Measurements from ENCODE around the gene UBE3C. TPM values are rescaled to one million over a fixed set of nuclear protein-coding genes. Genes with fewer than 3 reads are reported as not detected.
A peak's percentile ranks its signal among the peaks of the same experiment; 100 is the strongest.

Gene UBE3C
- total and polyA plus RNA-seq, 9 of the 15 experiments (the other 6 are each of a cell fraction or from before 2014, with no cell fraction given), result 9.6 to 91.7 (median 75.4) TPM

- TF ChIP-seq E2F1 (CRISPR knock-in tag; IDR thresholded peaks at IDR 0.05) (peak; percentile 91), MBD2 (IDR thresholded peaks at IDR 0.05; ENCODE audit: borderline replicate concordance, low read depth) (no peak), PRPF4 (IDR thresholded peaks at IDR 0.05; ENCODE audit: insufficient read depth, low read depth, low read length, poor library complexity, severe bottlenecking) (no peak), TFAP4 (CRISPR knock-in tag; IDR thresholded peaks at IDR 0.05; ENCODE audit: borderline replicate concordance) (peak; percentile 57; the same call in 1 of the 2 replicates), MYNN (IDR thresholded peaks at IDR 0.05) (peak; percentile 75), MYNN (CRISPR knock-in tag; IDR thresholded peaks at IDR 0.05) (no peak), ZFP36 (IDR thresholded peaks at IDR 0.05; ENCODE audit: low read depth, low read length, partially characterized antibody) (peak; percentile 30), MAFK (IDR thresholded peaks at IDR 0.05; ENCODE audit: low read length) (peak; percentile 4; the same call in 1 of the 2 replicates), E4F1 (CRISPR knock-in tag; IDR thresholded peaks at IDR 0.05; ENCODE audit: borderline replicate concordance) (no peak), ZFX (CRISPR knock-in tag; IDR thresholded peaks at IDR 0.05) (peak; percentile 27; the same call in 1 of the 2 replicates), EP400 (IDR thresholded peaks at IDR 0.05) (peak; percentile 72; the same call in 1 of the 2 replicates), ZNF583 (CRISPR knock-in tag; IDR thresholded peaks at IDR 0.05) (no peak), ZSCAN29 (IDR thresholded peaks at IDR 0.05) (0 out of 2 replicates have a peak, but pooled peaks have one; percentile 37), THAP12 (CRISPR knock-in tag; IDR thresholded peaks at IDR 0.05) (peak; percentile 62; the same call in 1 of the 2 replicates), NFXL1 (CRISPR knock-in tag; IDR thresholded peaks at IDR 0.05) (no peak), EGR1 (conservative IDR thresholded peaks at IDR 0.05) (peak; percentile 86), RBM14 (IDR thresholded peaks at IDR 0.05; ENCODE audit: borderline replicate concordance, insufficient read depth, low read depth, low read length) (0 out of 2 replicates have a peak, but pooled peaks have one; percentile 64), ZNF785 (CRISPR knock-in tag; IDR thresholded peaks at IDR 0.05) (no peak), ARID2 (IDR thresholded peaks at IDR 0.05) (peak; percentile 78), CC2D1A (IDR thresholded peaks at IDR 0.05) (0 out of 2 replicates have a peak, but pooled peaks have one; percentile 49), ATF7 (IDR thresholded peaks at IDR 0.05) (peak; percentile 33; the same call in 1 of the 2 replicates), MEF2A (IDR thresholded peaks at IDR 0.05; ENCODE audit: control insufficient read depth, low read depth, low read length) (no peak)
Observed at GRCh38 chr7:157273208-157274093, 134.7 kb downstream of the UBE3C start (continued).

All from K562 (cell line).